SK-N-SH (cell line): ENCODE results near the gene ZNF608.

Experiments used
- FOXM1 ChIP-seq: IDR thresholded peaks from 2 replicates; pipeline ENCODE4 v1.4.0; 2012; ENCODE audit warnings: low read depth, mild to moderate bottlenecking
- GATA2 ChIP-seq: sonication (generic); formaldehyde crosslinking; IDR thresholded peaks from 2 replicates; pipeline ENCODE4 v1.5.0; 2020; ENCODE audit warnings: mild to moderate bottlenecking, missing genetic modification reagents
- JUND ChIP-seq: IDR thresholded peaks from 2 replicates; pipeline ENCODE4 v1.4.0; 2012
- POLR2AphosphoS5 ChIP-seq: IDR thresholded peaks from 2 replicates; pipeline ENCODE4 v1.6.1; 2012; ENCODE audit warnings: low read depth, low read length
- RAD21 ChIP-seq: IDR thresholded peaks from 2 replicates; pipeline ENCODE4 v1.6.1; 2012; ENCODE audit warnings: mild to moderate bottlenecking, low read length
- RXRA ChIP-seq: IDR thresholded peaks from 2 replicates; pipeline ENCODE4 v1.4.0; 2012; ENCODE audit warnings: low read depth, mild to moderate bottlenecking, borderline replicate concordance
- SMC3 ChIP-seq: IDR thresholded peaks from 2 replicates; pipeline ENCODE4 v1.6.1; 2012; ENCODE audit warnings: low read depth, low read length, improper control_type of control experiment
- TCF12 ChIP-seq: IDR thresholded peaks from 2 replicates; pipeline ENCODE4 v1.4.0; 2012
- TEAD4 ChIP-seq: IDR thresholded peaks from 2 replicates; pipeline ENCODE4 v1.4.0; 2012; ENCODE audit warnings: mild to moderate bottlenecking, borderline replicate concordance; ENCODE audit not compliant: insufficient read depth
- YY1 ChIP-seq: IDR thresholded peaks from 2 replicates; pipeline ENCODE4 v1.4.0; 2012; ENCODE audit warnings: low read depth, mild to moderate bottlenecking
- TF ChIP-seq, protein P1 (sequence below): IDR thresholded peaks from 2 replicates; pipeline ENCODE4 v1.4.0; 2012; ENCODE audit warnings: low read depth
- TF ChIP-seq, protein P2 (sequence below): fragments of 200-600 bp; sonication (generic); IDR thresholded peaks from 2 replicates; pipeline ENCODE4 v1.6.1; 2017; ENCODE audit warnings: antibody characterized with exemption, mild to moderate bottlenecking, moderate library complexity
- TF ChIP-seq, protein P3 (sequence below): IDR thresholded peaks from 2 replicates; pipeline ENCODE4 v1.4.0; 2012; ENCODE audit warnings: low read depth, borderline replicate concordance

DNA sequence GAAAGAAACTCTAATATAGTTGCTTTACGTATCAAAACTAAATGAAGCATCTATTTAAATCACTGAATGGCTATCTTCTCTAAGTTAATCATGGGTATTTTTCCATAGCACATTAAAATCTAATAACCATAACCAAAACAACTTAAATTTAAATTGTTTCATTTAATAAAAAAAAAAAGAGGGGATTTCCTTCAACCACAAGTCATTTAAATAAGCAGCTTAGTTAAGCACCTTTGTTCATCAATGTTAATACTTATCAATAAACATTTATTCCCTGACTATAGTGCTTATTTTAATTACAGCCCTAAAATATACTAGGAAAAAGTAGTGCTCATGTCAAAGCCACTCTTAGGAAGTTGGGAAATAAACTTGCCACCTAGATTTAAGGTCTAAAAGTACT, 30.3 kb downstream of the ZNF608 start:
- TF ChIP-seq JUND (no peak), POLR2AphosphoS5 (no peak), SMC3 (no peak), RAD21 (no peak), YY1 (no peak), TEAD4 (no peak), GATA2 (CRISPR knock-in tag) (no peak), RXRA (no peak), TCF12 (no peak), FOXM1 (no peak)
- TF ChIP-seq, protein P1, sequence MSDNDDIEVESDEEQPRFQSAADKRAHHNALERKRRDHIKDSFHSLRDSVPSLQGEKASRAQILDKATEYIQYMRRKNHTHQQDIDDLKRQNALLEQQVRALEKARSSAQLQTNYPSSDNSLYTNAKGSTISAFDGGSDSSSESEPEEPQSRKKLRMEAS, result no peak
- TF ChIP-seq, protein P2, sequence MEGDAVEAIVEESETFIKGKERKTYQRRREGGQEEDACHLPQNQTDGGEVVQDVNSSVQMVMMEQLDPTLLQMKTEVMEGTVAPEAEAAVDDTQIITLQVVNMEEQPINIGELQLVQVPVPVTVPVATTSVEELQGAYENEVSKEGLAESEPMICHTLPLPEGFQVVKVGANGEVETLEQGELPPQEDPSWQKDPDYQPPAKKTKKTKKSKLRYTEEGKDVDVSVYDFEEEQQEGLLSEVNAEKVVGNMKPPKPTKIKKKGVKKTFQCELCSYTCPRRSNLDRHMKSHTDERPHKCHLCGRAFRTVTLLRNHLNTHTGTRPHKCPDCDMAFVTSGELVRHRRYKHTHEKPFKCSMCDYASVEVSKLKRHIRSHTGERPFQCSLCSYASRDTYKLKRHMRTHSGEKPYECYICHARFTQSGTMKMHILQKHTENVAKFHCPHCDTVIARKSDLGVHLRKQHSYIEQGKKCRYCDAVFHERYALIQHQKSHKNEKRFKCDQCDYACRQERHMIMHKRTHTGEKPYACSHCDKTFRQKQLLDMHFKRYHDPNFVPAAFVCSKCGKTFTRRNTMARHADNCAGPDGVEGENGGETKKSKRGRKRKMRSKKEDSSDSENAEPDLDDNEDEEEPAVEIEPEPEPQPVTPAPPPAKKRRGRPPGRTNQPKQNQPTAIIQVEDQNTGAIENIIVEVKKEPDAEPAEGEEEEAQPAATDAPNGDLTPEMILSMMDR, result no peak
- TF ChIP-seq, protein P3, sequence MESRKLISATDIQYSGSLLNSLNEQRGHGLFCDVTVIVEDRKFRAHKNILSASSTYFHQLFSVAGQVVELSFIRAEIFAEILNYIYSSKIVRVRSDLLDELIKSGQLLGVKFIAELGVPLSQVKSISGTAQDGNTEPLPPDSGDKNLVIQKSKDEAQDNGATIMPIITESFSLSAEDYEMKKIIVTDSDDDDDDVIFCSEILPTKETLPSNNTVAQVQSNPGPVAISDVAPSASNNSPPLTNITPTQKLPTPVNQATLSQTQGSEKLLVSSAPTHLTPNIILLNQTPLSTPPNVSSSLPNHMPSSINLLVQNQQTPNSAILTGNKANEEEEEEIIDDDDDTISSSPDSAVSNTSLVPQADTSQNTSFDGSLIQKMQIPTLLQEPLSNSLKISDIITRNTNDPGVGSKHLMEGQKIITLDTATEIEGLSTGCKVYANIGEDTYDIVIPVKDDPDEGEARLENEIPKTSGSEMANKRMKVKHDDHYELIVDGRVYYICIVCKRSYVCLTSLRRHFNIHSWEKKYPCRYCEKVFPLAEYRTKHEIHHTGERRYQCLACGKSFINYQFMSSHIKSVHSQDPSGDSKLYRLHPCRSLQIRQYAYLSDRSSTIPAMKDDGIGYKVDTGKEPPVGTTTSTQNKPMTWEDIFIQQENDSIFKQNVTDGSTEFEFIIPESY, result no peak
